Stimulated activated CD4-positive, alpha-beta T cell treated with anti-CD3 and anti-CD28 coated beads, Interleukin-15, amount 100 ng/mL, for 1 hour (primary cell): Measurements from ENCODE around the gene LAMA2.

ENCODE experiments used
- DNase-seq, 2 donors: peaks; one replicate each; pipeline ENCODE4 v3.0.0-alpha.2; 2020; ENCODE audit warnings: low read depth in 1 of 2, low spot score in 1 of 2

Gene LAMA2

DNA sequence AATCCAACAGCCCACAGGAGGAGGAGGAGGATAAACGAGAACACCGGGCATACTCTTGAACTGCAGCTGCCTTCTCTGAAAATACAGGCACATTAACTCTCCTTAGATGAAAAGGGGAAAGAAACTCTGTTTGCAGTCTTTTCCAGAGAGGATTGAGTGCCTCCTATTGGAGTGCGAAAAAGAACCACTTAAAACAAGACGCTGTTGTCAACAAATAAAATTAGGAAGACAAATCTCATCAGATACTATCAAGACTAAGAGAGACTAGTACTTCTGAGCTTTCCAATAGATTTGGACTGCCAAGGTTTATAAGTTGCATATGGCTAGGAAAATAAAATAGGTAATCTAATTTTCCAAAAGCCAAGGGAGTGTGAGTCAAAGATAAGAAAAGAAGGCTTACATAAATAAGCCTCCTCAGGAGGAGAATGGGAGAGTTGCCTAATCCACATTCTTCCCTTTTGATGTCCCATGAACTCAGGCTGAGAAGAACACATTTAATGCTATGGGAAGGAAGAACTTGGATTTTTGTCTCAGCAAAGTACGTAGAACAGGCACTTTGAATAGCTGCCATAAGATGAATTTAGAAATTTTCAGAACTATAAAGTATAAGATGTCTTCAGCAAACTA is 672.4 kb downstream of the LAMA2 start:
- no peak for DNase-seq

DNA sequence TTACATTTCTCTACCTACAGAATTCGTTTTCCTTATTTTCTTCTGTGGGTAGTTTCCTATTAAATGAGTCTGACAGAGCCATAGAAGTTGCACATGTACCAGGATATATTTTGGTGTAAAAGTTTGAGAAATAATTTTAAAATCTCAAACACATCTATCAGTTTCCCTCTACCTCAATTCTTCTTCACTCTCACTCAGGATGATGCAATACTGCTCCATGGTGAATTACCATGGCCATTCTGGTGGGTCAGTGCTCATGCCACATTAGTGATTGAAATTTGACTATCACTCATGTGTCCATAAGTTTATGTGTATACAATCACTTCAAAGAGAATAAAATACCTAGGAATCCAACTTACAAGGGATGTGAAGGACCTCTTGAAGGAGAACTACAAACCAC is 675.3 kb downstream of the LAMA2 start:
- no peak for DNase-seq

DNA sequence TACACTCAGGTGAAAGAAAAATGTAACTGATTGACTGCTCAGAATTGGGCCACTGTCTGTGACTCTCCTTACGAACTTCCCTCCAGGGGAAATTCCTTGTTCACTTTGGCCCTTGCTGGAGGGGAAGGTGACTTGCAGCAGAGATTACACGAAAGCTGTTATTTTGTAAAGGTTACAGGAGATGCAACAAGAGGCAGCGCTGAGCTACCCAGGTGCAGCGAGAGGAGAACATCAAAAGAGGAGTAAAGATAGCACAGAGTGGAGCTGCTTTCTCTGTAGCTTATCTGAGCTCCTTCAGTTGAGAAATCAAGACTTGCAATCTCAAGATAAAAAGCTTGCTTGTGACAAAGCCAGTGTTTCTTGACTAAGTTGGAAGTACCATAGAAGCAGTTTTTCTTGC is 682.4 kb downstream of the LAMA2 start:
- DNase-seq = no peak

DNA sequence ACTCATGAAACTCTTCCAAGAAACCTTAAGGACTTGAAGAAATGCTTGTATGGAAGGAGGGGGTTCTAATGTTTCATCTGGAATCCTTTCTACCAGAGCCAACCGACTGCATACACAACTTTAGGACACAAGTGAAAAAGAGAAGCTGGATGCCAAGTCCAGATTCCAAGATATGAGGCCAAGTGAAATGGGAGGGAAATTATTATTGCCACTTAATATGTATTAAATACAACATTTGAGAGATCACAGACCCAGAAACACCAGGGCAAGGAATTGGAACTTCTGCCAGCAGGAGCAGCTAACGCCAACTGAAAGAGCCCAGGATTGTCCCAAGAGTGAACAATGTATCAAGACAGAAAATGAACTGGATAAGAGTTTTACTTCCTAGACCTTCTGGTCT is 682.9 kb downstream of the LAMA2 start:
- no peak for DNase-seq
